Measurements from ENCODE around the gene SLC6A9. TPM values are rescaled to one million over a fixed set of nuclear protein-coding genes. Genes with fewer than 3 reads are reported as not detected.

Gene SLC6A9
- total RNA-seq, 1 donor from 2014 or later = 51.6 TPM

GRCh38 chr1:44049839-44050238 lies 18.6 kb upstream of the SLC6A9 start:
- no peak for DNase-seq (ENCODE audit: extremely low spot score, unreplicated experiment)
- Mint-ChIP-seq H3K27ac (ENCODE audit: unreplicated experiment) (no peak overlapping the region), H3K4me1 (ENCODE audit: unreplicated experiment) (peaks cover 7% of the 10 kb centered on the region), H3K9me3 (ENCODE audit: unreplicated experiment) (no peaks in the 10 kb centered on the region), H3K4me3 (ENCODE audit: unreplicated experiment) (no peak overlapping the region), H3K27me3 (ENCODE audit: unreplicated experiment) (peaks cover 3% of the 10 kb centered on the region), H3K36me3 (ENCODE audit: unreplicated experiment) (peaks cover 2% of the 10 kb centered on the region)
- no peak for TF ChIP-seq CTCF (IDR thresholded peaks at IDR 0.05)

- TF ChIP-seq CTCF (IDR thresholded peaks at IDR 0.05) = no peak
- peaks cover 7% of the 10 kb centered on the region for H3K4me1 Mint-ChIP-seq (ENCODE audit: unreplicated experiment)
- no peak overlapping the region for H3K4me3 Mint-ChIP-seq (ENCODE audit: unreplicated experiment)
- no peak overlapping the region for H3K27ac Mint-ChIP-seq (ENCODE audit: unreplicated experiment)
- no peak for DNase-seq (ENCODE audit: extremely low spot score, unreplicated experiment)
- peaks cover 2% of the 10 kb centered on the region for H3K36me3 Mint-ChIP-seq (ENCODE audit: unreplicated experiment)
- H3K9me3 Mint-ChIP-seq (ENCODE audit: unreplicated experiment) = no peaks in the 10 kb centered on the region
- H3K27me3 Mint-ChIP-seq (ENCODE audit: unreplicated experiment) = peaks cover 7% of the 10 kb centered on the region
Measured at GRCh38 chr1:44048532-44049215, 17.4 kb upstream of the SLC6A9 start.

- H3K9me3 Mint-ChIP-seq (ENCODE audit: unreplicated experiment) = no peaks in the 10 kb centered on the region
- peaks cover 2% of the 10 kb centered on the region for H3K36me3 Mint-ChIP-seq (ENCODE audit: unreplicated experiment)
- no peak for TF ChIP-seq CTCF (IDR thresholded peaks at IDR 0.05)
- H3K27ac Mint-ChIP-seq (ENCODE audit: unreplicated experiment) = no peak overlapping the region
- no peak overlapping the region for H3K4me3 Mint-ChIP-seq (ENCODE audit: unreplicated experiment)
- no peak for DNase-seq (ENCODE audit: extremely low spot score, unreplicated experiment)
- peaks cover 11% of the 10 kb centered on the region for H3K27me3 Mint-ChIP-seq (ENCODE audit: unreplicated experiment)
- peaks cover 8% of the 10 kb centered on the region for H3K4me1 Mint-ChIP-seq (ENCODE audit: unreplicated experiment)
Measured at GRCh38 chr1:44047131-44047530, 15.9 kb upstream of the SLC6A9 start.

- Mint-ChIP-seq H3K36me3 (ENCODE audit: unreplicated experiment) (peaks cover 2% of the 10 kb centered on the region), H3K4me1 (ENCODE audit: unreplicated experiment) (peaks cover 8% of the 10 kb centered on the region), H3K9me3 (ENCODE audit: unreplicated experiment) (no peaks in the 10 kb centered on the region), H3K27me3 (ENCODE audit: unreplicated experiment) (peaks cover 11% of the 10 kb centered on the region), H3K27ac (ENCODE audit: unreplicated experiment) (no peak overlapping the region), H3K4me3 (ENCODE audit: unreplicated experiment) (no peak overlapping the region)
- DNase-seq (ENCODE audit: extremely low spot score, unreplicated experiment) = no peak
- no peak for TF ChIP-seq CTCF (IDR thresholded peaks at IDR 0.05)
Measured at GRCh38 chr1:44045064-44045463, 13.8 kb upstream of the SLC6A9 start.

GRCh38 chr1:44044071-44044801 lies 13.0 kb upstream of the SLC6A9 start:
- Mint-ChIP-seq H3K27me3 (ENCODE audit: unreplicated experiment) (peaks cover 11% of the 10 kb centered on the region), H3K9me3 (ENCODE audit: unreplicated experiment) (no peaks in the 10 kb centered on the region), H3K27ac (ENCODE audit: unreplicated experiment) (no peak overlapping the region), H3K36me3 (ENCODE audit: unreplicated experiment) (peaks cover 2% of the 10 kb centered on the region), H3K4me3 (ENCODE audit: unreplicated experiment) (no peak overlapping the region), H3K4me1 (ENCODE audit: unreplicated experiment) (peaks cover 8% of the 10 kb centered on the region)
- DNase-seq (ENCODE audit: extremely low spot score, unreplicated experiment) = no peak
- TF ChIP-seq CTCF (IDR thresholded peaks at IDR 0.05) = no peak

All from osteocyte (in vitro differentiated cells).